ENCODE results near the gene TP63.

Gene TP63

DNA sequence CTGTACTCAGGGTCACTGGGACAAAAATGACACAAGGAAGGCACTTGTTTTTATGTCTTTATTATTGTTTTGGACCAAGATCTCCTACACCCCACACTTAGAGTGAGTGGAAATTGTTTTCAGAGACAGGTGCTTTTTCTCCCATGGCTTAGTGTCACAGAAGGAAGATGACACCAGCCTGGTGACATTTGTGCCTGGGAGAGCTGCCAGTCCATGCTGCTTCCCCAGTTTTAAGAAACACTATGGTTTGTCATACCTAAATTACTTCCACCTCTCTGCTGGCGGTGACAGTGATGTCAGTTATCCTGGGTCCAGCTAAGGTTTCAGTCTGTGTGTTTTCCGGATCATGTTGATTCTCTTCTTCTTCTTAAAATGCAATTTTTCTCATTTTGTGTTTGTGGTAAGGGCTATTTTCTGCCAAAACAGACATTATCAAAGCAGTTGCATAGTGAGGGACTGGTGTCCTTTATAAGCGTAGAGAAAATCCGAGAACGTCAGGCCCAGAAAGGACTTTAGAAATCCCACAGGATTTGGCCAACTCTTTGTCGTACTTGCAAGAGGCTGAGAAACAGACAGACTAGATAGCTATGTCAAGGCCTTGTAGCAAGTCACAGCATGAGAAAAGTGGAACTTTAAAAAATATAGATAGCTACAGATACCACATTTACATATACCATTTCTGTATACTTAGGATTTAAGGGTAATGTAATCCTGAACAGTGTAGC is 149.5 kb downstream of the TP63 start:
- no peak for DNase-seq (ENCODE audit: low spot score)

DNA sequence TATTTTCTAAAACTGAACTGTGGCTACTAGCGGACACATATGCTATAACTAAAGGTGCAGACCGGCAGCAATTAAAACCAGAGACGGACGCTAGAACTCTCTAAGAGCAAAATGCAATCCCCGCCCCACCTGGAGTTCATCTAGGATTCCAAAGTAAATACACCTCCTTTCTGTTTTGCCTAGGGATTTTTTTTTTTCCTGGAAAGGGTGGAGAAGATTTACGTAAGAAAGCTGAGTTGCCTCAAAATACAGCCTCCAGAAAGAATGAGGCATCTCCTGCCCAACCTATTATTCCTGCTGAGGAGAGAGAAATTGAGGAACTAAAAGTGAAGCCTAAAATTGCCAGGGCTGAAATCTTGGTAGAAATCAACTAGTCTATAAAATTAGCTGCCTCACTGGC is 150.2 kb downstream of the TP63 start:
- DNase-seq (ENCODE audit: low spot score): no peak

DNA sequence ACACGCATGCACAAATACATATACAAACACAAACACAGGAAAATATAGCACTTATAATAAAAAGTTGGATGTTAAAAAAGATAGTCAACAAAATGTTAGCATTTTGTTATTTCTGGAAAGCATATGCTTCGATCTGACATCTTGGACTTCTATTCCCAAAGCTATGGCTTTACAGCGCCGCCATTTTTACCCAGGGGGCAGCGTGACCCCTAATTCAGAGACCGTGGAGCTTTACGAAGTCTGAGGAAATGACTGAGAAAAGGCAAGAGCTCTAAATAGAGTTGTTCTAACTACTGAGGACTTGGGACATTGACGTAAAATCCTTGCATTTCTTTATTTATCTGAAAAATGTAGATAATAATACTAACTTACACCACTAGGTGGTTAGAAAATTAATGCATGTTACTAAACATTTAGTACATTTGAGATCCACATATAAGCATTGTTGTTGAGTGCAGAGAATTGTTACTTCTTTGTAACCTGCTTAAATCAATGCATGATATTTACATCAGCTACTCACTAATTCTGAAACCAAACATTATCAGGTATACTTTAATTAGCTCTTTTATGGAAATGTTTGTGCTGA is 155.4 kb downstream of the TP63 start:
- no peak for DNase-seq (ENCODE audit: low spot score)

DNA sequence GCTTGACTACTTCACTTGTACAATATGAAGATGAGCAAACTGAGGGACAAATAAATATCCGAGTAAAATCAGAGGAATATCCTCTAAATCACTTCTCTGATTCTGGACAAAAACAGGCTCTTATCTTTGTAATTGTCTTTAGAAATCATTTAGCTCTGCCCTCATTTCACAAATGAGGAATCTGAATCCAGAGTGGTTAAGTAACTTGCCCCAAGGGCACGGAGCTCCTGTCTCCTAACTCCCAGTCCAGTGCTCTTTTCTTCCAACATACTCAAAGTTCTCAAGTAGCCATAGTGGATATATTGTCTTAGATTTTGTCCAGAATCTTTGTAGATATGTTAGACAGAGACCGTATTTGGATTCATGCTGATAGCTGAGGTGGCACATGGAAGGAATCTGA is 156.0 kb downstream of the TP63 start:
- no peak for DNase-seq (ENCODE audit: low spot score)

DNA sequence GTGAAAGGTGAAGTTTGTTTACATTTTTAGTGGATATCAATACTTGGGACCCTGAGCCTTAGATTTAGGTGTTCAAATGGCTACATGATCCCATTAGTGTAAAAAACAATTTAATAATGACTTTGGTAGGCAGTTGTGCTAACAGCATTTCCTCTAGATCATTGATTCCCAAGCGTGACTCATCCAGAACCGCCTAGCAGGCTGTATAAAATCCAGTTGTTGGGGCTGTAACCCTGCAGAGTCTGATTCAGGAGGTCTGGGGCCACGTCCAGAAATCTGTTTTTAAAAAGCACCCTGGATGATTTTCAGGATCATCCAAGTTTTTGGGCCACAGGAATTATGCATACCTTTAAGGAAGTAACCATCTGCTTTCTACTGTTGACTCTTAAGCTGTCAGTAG is 156.4 kb downstream of the TP63 start:
- no peak for DNase-seq (ENCODE audit: low spot score)

DNA sequence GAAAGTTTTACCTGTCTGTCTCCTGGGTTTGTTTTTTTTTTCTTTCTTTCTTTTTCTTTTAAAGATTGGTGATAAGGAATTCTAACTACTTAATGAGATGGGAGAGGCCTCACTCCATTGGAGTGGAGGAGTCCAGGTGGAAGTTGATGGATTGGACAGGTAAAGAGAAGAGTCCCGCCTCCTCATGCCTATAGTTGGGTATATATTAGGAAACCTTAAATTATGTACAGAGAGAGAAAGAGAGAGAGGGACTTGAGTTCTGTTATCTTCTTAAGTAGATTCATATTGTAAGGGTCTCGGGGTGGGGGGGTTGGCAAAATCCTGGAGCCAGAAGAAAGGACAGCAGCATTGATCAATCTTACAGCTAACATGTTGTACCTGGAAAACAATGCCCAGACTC is 158.2 kb downstream of the TP63 start:
- no peak for DNase-seq (ENCODE audit: low spot score)

DNA sequence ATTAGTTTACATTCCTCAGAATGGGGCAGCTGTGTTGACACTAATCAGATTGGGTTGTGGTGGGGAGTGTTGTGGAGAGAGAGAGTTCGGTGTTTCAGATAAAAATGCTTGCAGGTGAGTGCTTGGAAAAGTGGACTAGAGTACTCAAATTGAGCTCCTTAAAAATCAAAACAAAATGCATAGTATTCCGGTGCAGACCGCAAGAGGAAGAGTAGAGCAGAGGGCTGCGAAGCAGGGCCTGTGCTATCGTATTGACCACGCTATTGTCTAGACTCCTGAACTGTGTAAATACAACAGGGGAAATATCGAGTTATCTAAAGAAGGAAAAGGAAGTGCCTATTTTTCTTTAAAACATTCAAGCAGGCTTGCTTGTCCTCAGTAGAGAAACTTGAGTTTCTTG is 159.5 kb downstream of the TP63 start:
- DNase-seq (ENCODE audit: low spot score): no peak

DNA sequence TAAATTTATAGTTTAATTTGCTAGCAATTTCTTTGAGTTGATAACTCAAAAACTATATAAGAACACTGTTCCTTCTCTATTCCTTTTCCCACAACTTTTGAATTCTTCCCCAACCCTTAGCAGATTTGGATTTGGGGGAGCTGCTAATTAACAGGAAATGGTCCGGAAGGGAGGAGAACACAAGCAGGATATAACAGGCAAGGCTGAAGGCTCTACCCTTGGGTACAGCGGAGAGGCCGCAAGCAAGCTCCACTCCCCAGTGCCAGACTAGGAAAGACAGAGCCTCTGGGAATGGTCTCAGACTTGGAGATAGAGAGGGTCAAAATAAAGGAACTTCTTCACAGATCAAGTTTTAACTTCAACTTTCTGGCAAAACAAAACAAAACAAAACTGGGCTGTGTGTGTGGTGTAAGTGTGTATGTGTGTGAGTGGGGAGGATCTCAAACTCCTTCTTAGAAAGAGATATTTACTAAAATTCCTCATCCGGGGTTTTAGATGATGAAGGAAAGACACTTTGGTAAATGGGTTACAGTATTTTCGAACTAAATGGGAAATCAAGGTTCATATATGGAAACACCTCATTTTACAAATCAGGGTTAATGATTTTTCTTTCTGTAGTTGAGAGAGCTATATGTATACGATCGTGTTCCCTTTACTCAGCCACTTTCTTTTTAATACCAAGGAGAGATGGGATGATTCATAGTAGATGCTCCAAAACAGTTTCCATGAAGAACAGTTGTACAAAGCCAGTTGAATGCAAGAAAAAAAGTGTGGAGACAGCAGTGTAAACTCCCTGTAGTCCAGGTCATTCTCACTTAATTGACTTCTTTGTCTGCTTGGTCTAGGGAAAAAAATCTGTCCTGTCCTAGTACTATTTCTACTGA is 161.1 kb downstream of the TP63 start:
- DNase-seq (ENCODE audit: low spot score): no peak

DNA sequence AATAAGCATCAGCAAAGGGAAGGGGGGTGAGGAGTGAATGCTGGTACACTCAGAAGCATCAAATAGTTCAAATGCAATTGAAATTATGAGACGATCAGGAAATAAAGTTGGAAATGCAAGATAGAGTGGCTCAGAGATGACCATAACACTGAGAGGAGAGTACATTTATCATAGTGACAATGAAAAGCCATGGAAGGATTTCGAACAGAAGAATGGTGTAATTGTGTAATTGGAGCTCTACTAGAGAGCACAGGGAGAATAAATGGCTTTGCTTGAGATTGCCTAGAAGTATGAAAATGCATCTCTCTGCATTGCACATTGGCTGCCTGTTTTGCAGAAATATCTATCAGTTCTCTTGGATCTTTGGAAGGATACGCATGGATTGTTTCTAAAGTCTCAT is 163.3 kb downstream of the TP63 start:
- DNase-seq (ENCODE audit: low spot score): no peak

DNA sequence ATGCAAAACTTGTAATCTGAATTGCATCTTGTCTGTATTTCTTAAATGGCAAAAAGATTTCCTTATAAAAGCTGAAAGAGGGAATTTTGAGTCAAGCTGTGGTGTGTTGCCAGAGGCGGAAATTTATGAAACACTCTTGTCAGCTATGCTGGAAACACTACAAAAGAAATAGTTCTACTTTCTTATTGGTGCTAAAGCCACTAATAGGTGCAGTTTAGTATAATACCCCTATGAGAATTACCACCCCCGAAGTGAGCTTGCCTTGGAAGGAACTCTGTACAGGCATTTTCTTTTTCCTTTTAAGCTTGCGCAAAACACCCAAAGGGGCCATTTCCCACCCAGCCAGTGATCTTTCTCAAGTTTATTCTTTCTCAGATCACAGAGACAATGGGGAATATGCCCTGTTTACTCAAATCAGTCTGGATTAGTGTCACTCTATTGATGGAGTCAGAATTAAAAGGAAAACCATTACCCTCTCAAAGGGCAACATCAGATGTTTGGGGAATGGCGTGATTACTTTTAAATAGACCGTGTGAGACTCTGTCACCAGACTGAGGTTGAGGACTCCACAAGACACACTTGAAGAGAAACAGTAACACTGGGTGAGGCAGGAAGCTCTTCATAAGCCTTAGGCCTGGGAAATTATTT is 166.0 kb downstream of the TP63 start:
- DNase-seq (ENCODE audit: low spot score): no peak

DNA sequence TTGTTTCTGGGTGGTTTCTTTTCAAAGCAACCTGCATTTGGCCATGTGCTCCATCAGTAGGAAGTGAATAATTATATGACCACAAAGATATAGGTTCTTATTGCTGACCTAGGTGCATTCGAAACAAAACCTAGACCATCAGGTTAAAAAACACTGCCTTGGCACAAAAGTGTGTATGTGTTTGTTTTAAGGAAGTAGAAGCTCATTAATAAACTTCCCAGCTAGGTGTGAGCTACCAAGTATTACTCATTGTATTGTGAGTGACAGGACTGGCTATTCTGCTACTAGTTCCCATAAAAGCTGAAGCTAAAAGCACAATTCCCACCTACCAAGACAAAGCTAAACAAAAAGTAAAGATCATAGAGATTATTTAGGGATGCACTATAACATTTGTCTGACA is 168.2 kb downstream of the TP63 start:
- no peak for DNase-seq (ENCODE audit: low spot score)

DNA sequence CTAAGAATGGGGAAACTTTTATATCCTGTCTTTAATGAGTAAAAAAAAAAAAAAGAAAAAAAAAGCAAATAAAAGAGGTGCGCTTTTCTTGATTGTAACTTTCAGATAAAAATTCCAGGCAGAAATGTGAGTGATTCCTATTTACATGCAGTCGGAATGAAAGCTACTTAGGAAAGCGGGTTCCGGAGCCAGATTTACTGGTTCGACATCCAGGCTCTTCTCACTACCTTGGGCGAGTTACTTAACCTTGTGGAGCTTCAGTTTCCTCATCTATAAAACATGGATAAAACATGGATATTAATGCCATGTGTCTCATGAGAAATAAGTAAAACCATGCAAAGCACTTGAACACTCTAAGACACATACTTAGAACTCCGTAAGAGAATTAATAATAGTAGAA is 169.2 kb downstream of the TP63 start:
- no peak for DNase-seq (ENCODE audit: low spot score)

DNA sequence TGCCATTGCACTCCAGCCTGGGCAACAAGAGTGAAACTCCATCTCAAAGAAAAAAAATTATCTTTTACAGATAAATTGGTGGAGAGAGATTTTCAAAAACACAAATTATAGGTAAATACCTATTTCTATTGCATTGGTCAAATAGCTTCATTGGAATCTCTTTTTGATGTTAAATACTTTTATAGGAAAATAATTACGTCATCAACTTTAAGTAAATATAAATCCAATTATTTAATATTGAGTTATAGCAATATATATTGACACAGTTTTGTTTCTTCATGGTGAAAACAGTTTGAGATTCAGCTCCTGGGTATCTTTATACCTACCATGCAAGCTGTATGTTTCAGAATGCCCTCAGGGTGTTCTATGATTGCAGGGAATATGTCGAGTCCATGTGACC is 172.1 kb downstream of the TP63 start:
- no peak for DNase-seq (ENCODE audit: low spot score)

DNA sequence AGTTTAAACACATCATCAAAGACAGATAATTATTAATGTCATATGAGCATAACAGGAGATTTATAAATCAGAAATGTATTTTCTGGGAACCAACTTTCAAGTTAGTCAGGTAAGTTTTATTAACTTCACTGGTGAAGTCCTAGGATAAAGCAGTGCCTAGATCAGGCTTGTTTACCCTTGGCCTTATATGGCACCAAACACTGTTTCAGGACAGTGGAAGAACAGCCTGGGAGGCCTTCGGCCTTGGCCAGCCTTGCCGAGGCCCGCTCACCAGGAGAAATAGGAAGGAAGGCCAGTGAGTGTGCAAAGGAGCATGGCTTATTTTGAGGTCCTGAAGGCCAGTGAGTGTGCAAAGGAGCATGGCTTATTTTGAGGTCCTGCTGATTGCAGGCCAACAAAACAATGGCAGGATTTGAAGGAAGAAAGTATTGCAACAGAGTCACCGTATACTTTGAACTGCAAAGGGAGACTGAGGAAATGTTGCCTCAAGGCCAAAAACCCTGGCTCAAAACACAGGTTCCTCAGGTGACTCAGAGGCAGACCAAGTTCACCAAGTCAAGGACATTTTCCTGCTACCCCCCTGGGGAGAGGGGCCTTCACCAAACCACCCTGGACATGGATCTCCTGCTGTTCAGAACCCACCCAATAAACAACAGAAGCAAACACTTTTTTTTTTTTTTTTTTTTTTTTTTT is 174.3 kb downstream of the TP63 start:
- DNase-seq (ENCODE audit: low spot score): no peak

DNA sequence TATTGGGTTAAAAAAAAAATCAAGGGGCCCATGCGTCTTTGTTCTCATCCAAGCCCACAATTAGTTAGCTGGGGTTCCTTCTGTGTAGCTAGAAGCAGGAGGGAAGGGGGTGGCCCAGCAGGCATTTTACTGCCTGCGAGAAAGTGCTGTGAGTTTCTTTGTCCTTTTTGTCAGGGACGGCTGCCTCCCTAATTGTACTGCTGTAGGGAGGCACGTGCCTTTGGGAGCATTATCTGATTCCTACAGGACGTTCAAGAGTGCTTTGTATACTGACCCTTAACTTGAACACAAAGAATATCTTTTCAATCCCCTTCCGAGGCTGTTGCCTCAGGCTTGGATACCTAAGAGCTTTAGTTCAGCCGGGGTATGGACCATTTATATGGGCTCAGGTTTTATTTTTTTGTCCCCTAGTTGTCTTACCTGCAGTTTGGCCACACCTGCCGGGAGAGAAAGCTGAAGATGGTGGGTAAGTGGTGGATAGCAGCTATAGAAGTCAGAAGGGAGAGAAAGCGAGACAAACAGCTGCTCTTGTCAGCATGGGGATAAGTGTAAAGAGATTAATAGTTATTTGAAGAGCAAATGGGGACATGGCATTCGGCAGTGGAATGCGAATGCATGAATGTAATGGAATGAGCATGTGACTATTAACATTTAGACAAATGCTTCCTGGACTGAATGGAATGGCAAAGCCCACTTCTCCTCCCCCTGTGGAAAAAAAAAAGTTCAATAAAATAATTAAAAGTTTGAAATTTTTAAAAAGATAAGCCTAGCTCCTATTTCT is 175.2 kb downstream of the TP63 start:
- DNase-seq (ENCODE audit: low spot score): no peak

DNA sequence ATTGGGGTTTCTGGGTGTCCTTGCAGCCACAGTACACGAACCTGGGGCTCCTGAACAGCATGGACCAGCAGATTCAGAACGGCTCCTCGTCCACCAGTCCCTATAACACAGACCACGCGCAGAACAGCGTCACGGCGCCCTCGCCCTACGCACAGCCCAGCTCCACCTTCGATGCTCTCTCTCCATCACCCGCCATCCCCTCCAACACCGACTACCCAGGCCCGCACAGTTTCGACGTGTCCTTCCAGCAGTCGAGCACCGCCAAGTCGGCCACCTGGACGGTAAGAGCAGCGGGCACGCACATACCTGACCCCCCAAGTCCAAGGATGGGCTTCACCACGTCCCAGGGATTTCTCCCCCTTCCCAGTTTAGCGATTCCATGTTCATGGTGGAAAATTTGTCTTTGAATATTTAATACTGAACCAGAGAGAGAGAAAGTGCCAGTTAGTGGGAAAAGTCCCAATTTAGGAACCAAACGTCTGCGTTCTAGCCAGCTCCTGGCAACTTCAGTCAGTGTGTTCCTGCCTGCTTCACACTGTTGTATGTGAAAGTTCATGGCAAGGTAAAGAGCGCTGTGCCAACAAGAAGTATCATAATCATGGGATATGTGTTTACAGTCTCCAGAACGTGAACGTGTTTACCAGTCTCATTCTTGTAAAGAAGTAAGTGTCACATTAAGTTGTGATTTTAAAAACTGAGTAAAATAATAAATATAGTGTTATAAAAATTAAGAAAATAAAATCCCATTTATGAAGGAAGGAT is 177.2 kb downstream of the TP63 start:
- no peak for DNase-seq (ENCODE audit: low spot score)

DNA sequence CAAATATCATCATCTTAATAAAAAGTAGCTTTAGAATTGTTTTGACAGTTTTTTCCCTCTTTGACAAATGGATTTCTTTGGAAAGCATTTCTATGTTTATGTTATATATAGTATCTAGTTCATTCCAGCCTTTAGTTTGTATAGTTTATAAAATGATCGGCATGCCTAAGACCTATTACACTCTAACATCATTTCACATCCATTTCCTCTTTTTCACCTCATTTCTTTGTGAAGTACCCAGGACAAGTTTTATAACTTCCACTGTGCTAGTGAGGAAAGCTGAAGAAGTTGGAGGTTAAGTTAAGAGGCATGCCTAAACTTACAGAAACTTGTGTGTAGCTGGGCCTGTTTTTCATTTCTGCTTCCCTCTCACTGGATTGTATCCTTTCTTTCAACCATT is 178.4 kb downstream of the TP63 start:
- DNase-seq (ENCODE audit: low spot score): no peak

DNA sequence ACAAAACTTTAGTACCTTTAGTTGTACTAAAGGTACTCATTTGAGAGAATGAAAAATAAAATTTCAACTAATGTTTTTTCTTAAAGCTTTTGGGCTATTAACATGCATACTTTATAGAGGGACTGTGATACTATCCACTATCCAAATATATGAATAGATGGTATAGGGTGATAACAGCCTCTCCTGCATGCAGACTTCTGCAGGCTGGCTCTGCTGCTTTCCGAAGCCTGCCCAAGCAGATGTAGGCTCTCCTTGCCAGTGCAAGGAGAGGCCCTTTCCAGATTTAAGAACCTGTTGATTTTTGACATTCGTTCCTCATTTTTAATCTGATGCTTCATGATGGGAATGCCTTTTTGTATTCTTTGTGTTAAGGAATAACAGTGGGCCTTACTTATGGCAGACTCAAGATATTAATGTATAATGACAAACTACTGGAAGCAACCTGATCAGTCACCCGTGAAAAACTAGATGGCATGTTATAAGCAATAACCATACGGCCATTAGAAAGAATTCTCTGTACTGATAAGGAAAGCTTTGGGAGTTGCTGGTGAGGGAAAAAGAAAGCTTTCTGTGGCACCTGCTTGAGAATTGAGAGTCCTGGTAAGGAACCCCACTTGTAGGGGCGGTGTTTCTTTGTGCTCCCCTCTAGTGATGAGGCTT is 181.7 kb downstream of the TP63 start:
- DNase-seq (ENCODE audit: low spot score): no peak

DNA sequence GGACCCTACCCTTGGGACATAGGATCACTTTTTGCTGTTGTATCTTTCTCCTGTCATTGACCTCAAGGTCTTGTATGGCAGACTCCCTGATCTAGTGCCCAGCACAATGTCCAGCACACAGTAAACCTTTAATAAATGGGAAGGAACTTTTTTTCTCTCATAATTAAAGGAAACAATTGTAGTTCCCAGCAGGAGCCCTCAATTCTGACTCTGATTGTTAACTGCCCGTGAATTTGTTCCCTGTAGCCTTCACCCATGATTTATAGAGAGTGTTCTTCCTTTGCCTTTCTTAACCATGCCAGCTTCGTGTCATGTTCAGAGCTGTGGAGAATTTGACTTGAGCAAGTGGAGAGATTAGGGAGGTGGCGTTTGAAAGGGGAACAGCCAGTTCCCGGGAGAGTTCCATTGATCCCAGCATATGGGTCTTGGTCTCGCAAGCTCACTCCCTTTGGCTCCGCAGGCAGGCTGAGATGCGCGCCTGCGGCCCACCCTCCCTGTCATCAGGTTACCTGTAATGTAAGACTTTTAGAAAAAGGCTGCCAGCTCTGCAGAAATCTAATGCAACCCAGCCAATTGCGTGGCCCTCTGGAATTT is 182.6 kb downstream of the TP63 start:
- no peak for DNase-seq (ENCODE audit: low spot score)

DNA sequence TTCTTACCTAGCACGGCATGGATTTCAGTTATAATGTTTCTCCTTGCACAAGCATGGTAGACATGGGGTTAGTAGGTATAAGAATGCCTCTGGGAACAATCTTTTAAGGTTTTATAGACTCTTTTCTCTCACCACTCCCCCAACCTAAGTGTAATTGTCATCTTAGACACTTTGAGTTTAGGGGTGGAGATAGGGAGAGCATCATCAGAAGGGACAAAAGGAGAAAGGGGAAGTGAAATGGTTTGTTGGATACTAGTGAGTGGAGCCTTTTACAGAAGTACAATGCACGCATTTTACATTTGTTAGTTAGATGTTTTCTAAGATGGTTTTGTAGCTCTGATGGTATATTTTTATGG is 189.2 kb downstream of the TP63 start:
- DNase-seq (ENCODE audit: low spot score): no peak

Measured in CD4-positive, alpha-beta T cell treated with Interleukin-6 at 100 ng/mL for 8 hours (primary cell).